Superior temporal gyrus (tissue), 1 donor: Measurements from ENCODE around the gene TRA2A.
A peak's percentile ranks its signal among the peaks of the same experiment; 100 is the strongest.
"Not testable (repeated sequence)": the region's sequence is repeated elsewhere in the genome, so short reads cannot be mapped to it uniquely, and the experiment has no call there.

Experiments used
- DNase-seq: peaks from one replicate; pipeline ENCODE4 v3.0.0-alpha.2; 2016; ENCODE audit errors: extremely low spot score

The TRA2A gene

DNA sequence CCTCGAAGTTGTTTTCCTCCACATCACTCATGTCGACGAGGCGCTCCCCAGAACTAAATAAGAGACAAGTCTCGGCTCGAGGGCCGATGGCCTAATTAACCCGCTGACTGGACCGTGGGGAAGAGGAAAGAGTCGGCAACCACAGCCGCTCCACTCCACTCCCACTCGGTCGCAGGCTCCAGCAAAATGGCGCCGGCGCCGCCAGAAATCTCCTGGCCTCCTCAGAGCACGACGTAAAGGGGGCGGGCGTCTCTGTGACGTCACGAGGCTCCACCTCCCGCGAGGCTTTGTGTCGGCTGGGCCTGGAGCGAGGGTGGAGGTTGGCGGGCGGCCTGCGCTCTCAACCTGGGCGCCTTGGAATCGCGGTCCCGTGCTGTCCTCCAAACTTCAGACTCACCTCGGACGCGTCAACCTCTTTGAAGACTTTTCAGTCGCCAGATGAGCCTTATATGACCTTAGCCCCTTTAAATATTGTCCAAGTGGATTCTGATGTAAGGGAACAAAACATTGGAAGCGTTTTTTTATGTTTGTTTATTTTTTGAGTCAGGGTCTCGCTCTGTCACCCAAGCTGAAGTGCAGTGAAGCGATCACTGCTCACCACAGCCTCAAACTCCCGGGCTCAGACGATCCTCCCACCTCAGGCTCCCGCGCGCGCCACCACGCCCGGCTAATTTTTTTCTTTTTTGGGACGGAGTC is at the start of gene TRA2A:
TRA2A (minus strand) TSS at position 188 of the 696 bp plus-strand sequence; CDS start at position 31, 157 bp downstream.
- peak; percentile 99 for DNase-seq

DNA sequence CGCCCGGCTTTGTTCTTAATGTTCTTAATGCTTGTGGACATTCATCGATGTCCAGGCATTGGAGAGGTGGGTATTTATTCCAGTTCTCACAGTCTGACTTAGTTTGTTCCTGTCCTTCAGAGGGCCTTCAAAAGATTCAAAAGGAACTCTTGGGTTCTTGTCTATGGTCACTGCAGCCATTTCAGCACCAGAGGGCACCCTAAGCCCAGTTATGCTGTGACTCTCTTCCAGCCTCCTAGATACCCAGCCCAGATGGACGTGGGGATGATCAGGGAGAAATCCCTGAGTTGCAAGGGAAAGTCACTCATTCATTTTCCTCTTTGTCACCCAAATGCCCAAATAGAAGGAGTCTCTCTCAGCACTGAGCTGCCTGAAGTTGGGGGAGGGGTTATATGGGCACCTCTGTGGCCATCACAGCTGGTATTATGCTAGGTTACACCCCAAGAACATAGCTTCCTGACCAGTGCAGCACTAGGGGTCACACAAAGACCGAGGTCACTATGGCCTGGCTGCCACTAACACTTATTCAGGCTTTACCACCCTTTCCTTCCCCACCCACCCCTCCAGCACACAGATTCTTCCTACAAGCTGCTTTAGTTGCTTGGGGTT is 38.9 kb upstream of the TRA2A start:
- peak; percentile 91 for DNase-seq

DNA sequence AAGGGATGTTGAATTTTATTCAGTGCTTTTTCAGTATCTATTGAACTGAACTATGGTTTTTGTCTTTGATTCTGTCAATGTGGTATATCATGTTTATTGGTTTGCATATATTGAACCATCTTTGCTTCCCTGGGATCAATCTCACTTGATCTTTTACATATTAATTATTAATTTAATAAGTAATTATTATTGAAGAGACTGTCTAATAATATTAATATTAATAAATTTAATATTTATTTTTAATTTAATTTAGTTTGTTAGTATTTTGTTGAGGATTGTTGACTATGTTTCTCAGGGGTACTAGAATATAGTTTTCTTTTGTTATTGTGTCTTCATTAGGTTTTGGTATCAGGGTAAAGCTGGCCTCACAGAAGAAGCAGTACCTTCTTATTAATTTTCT is 26.5 kb upstream of the TRA2A start:
- DNase-seq: no peak

DNA sequence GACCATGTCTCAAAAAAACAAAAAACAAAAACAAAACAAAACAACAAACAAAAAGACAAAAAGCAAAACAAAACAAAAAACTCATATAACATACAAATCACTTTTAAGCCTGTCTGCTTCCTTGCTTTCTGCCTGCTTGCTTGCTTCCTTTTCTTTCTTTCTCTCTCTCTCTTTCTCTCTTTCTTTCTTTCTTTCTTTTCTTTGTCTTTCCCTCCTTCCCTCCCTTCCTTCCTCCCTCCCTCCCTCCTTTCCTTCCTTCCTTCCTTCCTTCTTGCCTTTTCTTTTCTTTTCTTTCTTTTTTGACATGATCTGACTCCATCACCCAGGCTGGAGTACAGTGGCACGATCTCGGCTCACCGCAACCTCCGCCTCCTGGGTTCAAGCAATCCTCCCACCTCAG is 15.9 kb upstream of the TRA2A start:
- no peak for DNase-seq

DNA sequence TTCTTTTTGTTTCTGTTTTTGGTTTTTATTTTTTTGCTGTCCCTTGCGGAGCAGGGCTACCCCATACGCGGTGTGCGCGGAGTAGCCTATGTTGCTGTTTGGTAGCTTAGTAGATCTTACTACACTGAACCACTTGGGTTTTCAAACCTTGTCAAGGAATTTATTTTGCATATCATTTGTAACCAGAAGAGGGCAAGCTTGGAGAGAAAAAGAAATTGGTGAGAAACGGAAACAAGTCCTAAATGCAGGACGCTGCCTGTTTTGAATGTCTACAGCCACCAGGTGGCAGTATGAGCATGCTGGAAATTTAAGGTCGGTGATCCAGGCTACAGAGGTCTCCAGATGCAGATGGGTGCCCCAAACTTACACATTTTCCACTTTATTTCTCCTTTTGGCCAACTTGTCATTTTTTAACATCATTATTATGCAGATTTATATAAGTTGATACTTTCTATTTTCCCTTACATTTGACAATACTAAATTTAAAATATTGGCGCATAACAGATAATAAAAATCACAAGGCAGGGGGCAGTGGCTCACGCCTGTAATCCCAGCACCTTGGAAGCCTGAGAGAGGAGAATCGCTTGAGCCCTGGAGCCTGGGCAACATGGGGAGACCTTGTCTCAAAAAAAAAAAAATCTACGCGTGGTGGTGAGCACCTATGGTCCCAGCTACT is 15.3 kb upstream of the TRA2A start:
- peak; percentile 97 for DNase-seq

DNA sequence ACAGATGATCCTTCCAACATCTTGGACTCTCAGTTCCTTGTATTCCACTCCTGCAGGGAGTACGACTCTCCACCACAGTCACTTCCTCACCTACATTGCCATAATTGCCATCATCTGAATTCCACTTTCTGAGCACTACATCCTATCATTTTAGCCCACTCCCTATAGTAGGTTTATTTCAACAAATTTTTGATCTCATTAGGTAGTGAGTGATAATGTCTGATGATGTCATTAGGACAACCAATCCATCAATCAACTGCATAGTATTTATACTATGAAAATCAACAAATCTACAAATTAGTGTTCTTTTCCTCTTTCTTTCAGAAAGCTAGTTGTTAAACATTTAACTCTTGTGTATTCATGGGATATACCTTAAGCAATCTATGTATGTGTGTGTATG is 13.7 kb upstream of the TRA2A start:
- DNase-seq: no peak

DNA sequence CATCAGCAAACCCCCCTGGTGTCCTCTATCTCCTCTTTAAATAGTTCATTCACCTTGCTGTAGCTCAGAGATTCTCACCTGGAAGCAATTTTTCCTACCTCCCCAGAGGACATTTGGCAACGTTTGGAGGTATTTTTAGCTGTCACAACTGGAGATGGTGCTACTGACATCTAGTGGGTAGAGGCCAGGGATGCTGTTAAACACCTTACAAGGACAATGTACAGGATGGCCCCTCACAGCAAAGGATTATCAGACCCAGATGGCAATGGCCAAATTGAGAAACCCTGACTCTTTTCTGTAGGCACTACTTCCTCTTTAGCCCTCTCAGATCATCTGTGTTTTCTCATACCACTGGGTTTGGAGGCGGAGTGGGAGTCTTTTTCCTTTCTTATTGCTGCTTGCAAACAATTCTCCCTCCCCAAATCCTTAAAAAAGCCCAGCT is 13.2 kb upstream of the TRA2A start:
- DNase-seq: no peak

DNA sequence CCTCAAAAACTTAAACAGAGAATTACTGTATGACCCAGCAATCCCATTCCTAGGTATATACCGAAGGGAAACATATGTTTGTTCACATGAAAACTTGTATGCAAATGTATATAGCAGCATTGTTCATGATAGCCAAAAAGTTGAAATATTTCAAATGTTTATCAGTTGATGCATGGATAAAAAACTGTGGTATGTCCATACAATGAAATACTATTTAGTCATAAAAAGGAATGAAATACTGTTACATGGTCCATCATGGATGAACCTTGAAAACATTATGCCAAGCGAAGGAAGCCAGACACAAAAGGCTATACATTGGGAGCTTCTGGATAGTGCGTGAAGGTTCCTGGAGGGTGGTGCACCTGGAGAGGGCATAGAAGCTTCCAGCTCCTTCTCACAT is 11.0 kb upstream of the TRA2A start:
- no peak for DNase-seq

DNA sequence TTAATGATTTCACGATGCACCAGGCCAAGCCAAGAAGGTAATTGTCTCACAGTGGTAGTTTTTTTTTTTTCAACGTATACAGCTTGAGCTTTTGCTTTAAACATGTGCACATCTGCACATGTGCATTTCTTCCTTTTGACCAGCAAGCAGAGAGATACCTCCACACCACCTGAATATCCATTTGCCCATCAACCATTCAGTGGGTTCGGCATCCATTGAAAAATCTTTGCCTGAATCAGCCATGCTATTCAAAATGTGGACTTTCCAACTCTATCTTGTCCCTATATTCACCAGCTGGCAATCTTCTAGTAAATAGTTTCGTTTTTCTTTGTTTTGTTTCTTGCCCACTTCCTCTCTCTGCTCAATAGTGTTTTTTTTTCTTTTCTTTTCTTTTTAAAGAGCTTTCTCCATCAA is 7.7 kb upstream of the TRA2A start:
- DNase-seq: no peak

DNA sequence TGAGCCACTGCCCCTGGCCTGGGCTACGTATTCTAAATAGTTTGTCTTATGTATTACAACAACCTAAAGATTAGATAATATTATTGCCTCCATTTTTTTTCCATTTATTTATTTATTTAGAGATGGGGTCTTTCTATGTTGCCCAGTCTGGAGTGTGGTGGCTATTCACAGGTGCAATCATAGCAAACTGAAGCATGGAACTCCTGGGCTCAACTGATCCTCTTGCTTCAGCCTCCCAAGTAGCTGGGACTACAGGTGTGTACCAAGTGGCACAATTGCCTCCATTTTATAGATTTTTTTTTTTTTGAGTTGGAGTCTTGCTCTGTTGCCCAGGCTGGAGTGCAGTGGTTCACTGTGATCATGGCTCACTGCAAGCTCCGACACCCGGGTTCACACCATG is 6.5 kb upstream of the TRA2A start:
- DNase-seq: no peak

DNA sequence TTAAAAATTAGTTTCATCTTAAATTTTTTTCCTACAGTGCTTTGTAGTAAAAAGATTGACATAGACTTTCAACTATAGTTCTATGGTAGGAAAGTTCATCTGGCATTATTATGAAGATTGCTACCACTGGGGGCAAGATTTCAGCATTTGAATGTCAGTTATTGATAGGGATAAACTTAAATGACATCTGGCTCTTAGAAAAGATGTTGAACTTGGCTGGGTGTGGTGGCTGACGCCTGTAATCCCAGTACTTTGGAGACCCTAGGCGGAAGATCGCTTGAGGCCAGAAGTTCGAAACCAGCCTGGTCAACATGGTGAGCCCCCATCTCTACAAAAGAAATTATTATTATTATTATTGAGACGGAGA is 1.4 kb upstream of the TRA2A start:
- no peak for DNase-seq

DNA sequence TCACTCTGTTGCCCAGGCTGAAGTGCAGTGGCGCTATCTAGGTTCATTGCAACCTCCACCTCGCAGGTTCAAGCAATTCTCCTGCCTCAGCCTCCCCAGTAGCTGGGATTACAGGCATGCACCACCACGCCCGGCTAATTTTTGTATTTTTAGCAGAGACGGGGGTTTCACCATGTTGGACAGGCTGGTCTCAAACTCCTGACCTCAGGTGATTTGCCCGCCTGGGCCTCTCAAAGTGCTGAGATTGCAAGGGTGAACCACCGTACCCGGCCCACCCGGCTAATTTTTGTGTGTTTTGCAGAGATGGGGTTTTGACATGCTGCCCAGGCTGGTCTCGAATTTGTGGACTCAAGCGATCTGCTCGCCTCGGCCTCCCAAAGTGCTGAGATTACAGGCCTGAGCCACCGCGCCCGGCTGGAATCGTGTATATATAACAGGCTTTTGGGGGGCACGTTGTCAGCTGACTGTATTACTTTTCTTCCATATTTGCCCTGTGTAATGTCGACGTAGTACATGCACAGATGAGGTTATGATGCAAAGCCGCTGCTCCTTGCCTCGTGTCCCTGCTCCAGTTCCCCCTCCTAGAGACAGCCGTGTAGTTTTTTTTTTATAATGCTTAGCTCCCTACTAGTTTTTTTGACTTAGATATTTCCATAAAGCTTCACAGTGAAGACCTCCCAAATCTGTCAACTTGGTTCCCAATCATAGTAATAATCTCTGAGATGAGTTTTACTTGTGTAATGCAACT is 883 bp upstream of the TRA2A start:
- no peak for DNase-seq

DNA sequence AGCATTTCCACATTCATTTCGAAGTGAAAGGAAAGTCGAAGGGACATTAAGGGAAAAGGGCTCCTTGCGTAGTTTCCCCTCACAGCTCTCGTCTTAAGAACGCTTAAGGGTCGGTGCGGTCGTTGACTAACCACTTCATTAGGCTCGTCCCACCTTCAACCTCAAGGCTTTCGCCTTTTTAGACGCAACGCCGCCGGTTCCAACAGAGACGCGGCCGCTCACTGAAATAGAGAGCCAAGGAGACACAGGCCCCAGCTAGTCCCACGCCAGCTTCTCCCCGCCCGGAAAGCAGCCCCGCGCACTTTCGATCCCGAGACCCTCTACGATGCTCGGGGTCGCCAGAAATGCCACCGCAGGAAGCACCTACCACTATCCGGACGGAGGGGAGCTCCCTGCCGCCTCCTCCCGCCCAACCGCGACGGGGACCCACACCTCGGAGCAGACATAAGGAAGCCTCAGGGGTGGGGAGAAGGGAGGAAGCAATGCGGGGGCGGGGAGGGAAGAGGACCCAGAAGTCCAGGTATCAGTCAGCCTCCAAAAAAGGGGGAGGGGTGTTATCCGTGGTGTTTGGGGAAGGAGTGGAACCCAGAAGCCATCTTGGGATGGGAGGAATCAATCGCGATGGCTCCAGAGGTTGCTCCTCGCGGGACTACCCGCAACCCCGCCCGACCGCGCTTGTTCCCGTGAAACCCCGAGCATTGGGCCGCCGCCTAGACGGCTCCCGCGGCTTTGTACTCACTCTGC is 559 bp downstream of the TRA2A start:
- DNase-seq: peak; percentile 57

DNA sequence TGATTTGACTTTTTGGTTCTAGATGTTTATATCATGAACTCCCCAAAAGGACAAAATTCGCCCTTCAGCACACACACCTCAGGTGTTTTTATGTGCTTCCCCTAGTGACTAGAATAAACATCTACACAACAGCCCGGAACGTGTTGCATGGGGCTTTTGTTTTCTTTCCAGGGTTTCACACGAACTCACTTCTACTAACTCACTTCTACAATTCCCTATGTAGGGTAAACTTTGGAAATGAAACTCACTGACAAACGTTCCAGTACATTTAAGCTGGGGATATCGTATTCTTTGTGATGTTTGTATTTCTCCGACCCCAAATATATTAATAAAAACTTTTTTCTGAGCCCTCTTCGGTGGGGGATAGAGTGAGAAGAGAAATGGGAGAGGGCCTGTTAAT is 1.4 kb downstream of the TRA2A start:
- DNase-seq: peak; percentile 45

DNA sequence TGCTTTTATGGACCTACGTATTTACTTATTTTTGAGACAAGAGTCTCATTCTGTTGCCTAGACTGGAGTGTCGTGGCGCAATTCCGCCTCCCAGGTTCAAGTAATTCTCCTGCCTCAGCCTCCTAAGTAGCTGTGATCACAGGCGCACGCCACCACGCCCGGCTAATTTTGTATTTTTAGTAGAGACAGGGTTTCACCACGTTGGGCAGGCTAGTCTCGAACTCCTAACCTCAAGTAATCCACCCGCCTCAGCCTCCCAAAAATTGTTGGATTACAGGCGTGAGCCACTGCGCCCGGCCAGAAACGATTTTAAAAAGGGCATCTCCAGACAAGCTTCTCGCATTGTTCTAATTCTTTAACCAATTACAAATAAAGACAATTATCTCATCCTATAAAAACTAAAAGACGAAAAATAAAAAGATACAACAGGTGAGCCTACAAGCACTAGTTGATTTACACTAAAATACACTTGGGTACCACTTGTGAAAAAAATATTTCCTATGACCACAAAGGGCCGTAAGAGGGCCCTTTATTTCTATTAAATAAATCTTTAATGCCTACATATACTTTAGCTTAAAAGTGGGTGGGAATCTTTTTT is 2.4 kb downstream of the TRA2A start:
- DNase-seq: no peak

DNA sequence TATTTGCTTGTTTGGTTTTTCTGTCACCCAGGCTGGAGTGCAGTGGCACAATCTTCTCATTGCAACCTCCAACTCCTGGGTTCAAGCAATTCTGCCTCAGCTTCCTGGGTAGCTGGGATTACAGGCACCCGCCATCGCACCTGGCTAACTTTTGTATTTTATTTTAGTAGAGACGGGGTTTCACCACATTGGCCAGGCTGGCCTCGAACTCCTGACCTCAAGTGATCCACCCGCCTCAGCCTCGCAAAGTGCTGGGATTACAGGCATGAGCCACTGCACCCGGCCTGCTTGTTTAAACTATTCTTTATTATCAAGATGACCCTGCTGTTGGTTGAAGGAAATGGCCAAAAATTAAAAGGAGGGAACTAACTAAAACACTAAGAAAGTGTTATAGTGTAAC is 6.2 kb downstream of the TRA2A start:
- not testable (repeated sequence) for DNase-seq

DNA sequence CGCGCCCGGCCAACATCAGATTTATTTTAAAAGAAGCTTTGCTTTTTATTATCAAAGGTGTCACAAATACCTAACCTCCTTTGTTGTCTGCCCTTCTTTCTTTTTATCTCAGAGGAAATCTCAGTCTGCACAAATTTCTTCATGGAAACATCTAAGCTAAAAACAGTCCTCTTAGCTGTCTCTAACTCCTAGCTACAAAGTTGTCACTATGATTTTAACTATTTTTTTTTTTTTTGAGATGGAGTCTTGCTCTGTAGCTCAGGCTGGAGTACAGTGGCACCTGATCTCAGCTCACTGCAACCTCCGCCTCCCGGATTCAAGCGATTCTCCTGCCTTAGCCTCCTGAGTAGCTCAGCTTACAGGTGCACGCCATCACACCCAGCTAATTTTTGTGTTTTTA is 7.3 kb downstream of the TRA2A start:
- DNase-seq: no peak

DNA sequence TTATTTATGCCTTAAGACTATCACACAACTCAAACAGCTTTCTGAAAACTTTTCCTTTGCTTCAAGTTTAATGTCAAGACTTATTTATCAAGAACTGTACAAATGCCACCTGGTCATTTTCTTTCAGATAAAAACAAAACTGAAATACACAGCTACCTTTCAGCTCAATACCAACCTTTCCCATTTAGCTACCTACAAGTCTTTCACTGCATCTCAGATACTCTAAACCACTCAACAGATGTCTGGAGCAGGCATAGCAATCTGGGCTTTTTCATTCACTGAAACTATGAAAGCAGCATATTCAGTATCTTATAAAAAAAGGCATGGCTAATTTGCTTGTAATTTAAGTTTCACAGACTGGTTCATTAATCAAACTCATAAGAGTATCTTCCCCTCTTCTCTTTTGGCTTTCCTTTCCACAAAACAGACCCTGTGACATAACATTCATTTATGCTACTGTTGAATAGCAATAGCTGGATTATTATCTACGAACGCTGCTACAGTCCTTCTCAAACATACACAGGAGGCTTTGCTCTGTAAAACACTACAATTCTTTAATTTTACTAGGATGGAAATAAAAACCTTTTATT is 8.2 kb downstream of the TRA2A start:
- DNase-seq: no peak

DNA sequence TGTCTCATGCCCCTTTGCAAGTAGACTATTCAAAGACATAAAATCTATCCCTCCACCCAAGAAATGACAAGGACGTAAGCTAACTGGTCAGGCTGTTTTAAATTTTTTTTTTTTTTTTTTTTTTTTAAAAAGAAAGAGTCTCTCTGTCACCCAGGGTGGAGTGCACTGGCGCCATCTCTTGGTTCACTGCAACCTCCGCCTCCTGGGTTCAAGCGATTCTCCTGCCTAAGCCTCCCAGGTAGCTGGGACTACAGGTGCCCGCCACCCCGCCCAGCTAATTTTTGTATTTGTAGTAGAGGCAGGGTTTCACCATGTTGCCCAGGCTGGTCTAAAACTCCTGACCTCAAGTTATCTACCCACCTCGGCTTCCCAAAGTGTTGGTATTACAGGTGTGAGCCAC is 11.2 kb downstream of the TRA2A start:
- no peak for DNase-seq

DNA sequence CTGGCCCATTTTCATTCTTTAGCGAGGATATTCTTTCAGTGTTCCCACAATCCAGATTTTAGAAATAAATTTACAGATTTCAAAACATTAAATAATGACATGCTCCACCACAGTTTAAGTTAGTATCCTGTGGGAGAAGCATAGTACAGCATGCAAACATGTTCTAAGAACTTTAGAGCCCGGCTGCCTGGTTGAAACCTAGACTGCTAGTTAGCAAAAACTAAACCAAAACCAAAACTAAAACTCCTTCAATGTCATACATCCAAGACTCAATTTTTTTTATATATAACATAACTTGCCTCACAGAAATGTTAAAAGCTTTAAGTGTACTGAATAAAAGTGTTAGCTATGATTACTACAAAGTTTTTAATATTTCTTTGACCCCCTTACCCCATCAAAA is 17.0 kb downstream of the TRA2A start:
- no peak for DNase-seq

DNA sequence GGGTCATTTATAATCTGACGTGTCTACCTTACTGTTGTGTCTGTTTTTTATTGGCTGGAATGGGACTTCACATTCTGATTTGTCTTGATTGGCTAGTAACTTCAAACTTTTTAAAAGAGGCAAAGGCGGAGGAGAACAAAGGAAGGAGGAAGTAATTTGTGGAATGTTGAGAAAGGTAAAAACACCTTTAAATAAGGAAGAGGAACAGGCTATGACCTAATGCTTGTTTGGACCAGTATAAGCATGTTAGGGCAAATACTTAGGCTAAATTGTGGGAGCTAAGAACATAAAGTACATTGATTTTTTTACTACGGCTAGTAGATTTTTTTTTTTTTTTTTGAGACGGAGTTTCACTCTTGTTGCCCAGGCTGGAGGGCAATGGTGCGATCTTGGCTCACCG is 18.0 kb downstream of the TRA2A start:
- not testable (repeated sequence) for DNase-seq
